Thoracic aorta (tissue), 2 donors: ENCODE measurements around the gene ZNF783. TPM values are rescaled to one million over a fixed set of nuclear protein-coding genes. Genes with fewer than 3 reads are reported as not detected.

Experiments
- ATAC-seq: fragments of 150-250 bp; one replicate; pipeline ENCODE4 v1.8.0; 2017; ENCODE audit warnings: low read depth; ENCODE audit not compliant: insufficient number of reproducible peaks, low FRiP score
- DNase-seq: peaks from one replicate; pipeline ENCODE4 v3.0.0-alpha.2; 2020; ENCODE audit warnings: low spot score
- H3K27ac ChIP-seq, 2 donors: fragments of 200-600 bp; sonication (generic); 1 replicate in 1 of 2; 2 replicates in 1 of 2; pipeline ENCODE4 v1.5.1; 2016; ENCODE audit warnings: mild to moderate bottlenecking in 2 of 2, moderate library complexity in 2 of 2
- H3K27me3 ChIP-seq: fragments of 200-600 bp; sonication (generic); replicated peaks from 2 replicates; pipeline ENCODE4 v1.6.0; 2016; ENCODE audit warnings: mild to moderate bottlenecking; ENCODE audit not compliant: insufficient read depth
- H3K36me3 ChIP-seq: fragments of 200-600 bp; sonication (generic); one replicate; pipeline ENCODE4 v1.5.1; 2016
- H3K4me1 ChIP-seq, 2 donors: fragments of 200-600 bp; sonication (generic); 1 replicate in 1 of 2; 2 replicates in 1 of 2; pipeline versions ENCODE4 v1.5.1 to v1.6.0; 2016; ENCODE audit warnings: low read depth in 2 of 2, mild to moderate bottlenecking in 1 of 2; ENCODE audit not compliant: control insufficient read depth in 1 of 2
- H3K4me3 ChIP-seq: fragments of 200-600 bp; sonication (generic); 2 replicates; pipeline ENCODE4 v1.5.1; 2016; ENCODE audit warnings: mild to moderate bottlenecking
- H3K9me3 ChIP-seq: fragments of 200-600 bp; sonication (generic); 2 replicates; pipeline ENCODE4 v1.5.1; 2016
- total RNA-seq, 2 donors: library from RNA; depleted of rRNA; stranded (reverse); fragments of >200 nt; gene quantifications; one replicate each; pipeline versions ENCODE4 v1.1.0 to v1.2.3, GENCODE V29; 2016
- TF ChIP-seq, protein P1 (sequence below): fragments of 200-600 bp; sonication (generic); IDR thresholded peaks from one replicate; pipeline ENCODE4 v1.5.1; 2019; ENCODE audit warnings: antibody characterized with exemption

ZNF783 gene
- total RNA-seq, 2 donors from 2014 or later: 23.6 to 28.9 TPM

DNA sequence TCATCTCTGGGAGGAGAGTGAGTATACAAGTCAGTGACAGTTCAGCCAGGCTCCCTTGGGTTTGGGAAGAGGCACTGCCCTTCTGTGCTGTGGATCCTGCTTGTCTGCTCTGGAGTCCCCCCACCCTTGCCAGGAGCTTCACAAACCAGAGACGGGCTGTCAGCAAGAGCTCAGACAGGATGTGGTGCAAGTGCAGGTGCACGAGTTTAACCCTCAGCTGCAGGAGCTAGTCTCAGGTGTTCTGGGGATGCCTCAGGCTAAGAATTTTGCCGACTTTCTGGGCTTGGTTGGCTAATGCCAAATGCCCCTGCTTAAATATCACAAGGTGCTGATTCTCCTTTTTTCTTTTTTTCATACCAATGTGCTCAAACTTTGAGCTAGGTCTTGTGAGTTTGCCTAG lies 22.3 kb downstream of the ZNF783 start:
- peaks cover 0 to 14% of the 10 kb centered on the region in 2 donors for H3K4me1 ChIP-seq
- H3K36me3 ChIP-seq: peaks cover 6% of the 10 kb centered on the region
- no peaks in the 10 kb centered on the region for H3K9me3 ChIP-seq
- DNase-seq (no peak), ATAC-seq (no peak)
- TF ChIP-seq, protein P1, sequence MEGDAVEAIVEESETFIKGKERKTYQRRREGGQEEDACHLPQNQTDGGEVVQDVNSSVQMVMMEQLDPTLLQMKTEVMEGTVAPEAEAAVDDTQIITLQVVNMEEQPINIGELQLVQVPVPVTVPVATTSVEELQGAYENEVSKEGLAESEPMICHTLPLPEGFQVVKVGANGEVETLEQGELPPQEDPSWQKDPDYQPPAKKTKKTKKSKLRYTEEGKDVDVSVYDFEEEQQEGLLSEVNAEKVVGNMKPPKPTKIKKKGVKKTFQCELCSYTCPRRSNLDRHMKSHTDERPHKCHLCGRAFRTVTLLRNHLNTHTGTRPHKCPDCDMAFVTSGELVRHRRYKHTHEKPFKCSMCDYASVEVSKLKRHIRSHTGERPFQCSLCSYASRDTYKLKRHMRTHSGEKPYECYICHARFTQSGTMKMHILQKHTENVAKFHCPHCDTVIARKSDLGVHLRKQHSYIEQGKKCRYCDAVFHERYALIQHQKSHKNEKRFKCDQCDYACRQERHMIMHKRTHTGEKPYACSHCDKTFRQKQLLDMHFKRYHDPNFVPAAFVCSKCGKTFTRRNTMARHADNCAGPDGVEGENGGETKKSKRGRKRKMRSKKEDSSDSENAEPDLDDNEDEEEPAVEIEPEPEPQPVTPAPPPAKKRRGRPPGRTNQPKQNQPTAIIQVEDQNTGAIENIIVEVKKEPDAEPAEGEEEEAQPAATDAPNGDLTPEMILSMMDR: no peak
- H3K4me3 ChIP-seq: no peak overlapping the region
- no peaks in the 10 kb centered on the region for H3K27me3 ChIP-seq
- H3K27ac ChIP-seq: no peak overlapping the region

DNA sequence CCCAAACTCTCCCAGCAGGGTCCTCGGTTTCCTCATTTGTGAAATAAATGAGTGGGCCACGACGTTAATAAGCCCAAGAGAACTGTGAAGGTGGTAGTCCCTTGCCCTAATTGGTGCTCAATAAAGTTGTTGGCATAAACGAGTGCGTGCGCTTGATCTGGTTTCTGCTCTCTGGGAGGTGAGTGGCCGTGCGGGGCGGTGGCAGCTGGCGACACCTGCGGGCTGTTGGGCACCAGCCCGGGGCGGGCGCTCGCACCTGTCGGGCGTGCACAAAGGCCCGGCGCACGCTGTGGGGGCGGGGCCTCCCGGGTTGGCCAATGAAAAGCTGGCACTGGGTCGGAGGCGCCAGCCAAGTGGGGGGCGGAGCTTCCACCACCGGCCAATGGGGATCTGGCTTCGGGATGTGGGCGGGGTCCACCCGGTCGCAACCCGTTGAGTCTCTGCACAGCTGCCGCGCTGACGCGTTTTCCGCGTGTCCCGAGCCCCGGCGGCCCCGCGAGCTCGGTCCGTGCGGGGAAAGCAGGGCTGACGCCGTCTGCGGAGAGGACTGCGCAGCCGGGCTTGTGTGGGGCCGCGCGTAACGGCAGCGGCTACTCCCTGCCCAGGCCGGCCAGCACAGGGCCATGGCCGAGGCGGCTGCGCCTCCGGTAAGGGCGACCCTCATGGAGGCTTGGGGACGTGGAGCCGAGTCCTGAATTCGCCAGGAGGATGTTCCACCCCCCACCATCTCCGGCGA lies 23.0 kb downstream of the ZNF783 start:
- TF ChIP-seq, protein P1: no peak
- H3K27ac ChIP-seq: peak overlapping the region in 1 of 2 donors; percentile 7
- H3K27me3 ChIP-seq: no peaks in the 10 kb centered on the region
- peak overlapping the region; percentile 82 for H3K4me3 ChIP-seq
- H3K36me3 ChIP-seq: peaks cover 6% of the 10 kb centered on the region
- ATAC-seq: peak; percentile 87
- H3K9me3 ChIP-seq: no peaks in the 10 kb centered on the region
- DNase-seq: peak; percentile 74
- peaks cover 0 to 14% of the 10 kb centered on the region in 2 donors for H3K4me1 ChIP-seq

DNA sequence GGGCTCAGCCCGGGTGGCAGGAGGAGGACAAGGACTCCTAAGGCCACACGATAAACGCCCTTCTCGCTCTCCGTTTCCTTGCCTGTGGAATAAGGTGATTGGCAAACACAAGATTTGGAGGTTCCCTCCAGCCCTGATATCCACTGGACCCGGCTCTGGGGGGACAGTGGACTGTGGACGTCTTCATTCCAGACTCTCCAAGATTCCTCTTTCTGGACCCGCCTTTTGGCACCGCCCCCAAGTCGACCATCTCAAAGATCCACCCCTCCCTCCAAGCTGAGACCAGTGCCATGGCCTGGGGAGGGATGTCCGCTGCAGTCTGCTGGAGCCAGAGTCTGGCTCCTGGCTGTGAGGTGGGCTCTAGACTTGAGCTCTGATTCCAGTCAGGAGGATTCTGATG lies 23.6 kb downstream of the ZNF783 start:
- Histone ChIP-seq H3K36me3 (peaks cover 6% of the 10 kb centered on the region), H3K9me3 (no peaks in the 10 kb centered on the region), H3K4me1 (peaks cover 0 to 14% of the 10 kb centered on the region in 2 donors), H3K27ac (peak overlapping the region in 1 of 2 donors; percentile 7), H3K4me3 (peak overlapping the region; percentile 82), H3K27me3 (no peaks in the 10 kb centered on the region)
- no peak for ATAC-seq
- TF ChIP-seq, protein P1: no peak
- DNase-seq: no peak

DNA sequence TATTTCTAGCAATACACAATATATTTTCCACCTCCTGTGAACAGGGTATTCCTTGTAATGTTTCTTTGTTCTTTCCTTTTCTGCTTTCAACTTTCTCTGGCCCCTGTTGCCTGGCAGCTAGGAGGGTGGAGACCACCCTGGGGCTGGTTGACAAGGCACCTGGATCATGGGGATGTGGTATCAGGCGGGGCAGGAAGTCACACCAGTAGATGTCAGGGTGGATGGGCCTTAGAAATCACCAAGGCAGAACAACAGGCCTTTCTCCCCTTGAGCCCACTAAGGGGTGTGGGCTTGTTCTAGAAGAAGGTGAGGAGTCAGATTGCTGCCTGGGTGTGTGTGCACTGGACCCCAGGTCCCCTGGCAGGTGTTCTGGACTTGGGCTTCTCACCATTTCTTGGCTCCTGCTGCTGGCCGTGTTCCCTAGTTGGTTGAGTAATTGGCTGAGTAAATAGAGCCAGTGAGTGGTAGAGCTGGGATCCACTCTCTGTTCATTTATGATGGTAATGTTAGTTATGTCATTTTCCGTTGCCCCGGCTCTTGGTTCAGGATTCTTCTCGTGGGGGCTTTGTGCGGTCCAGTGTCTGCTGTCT lies 24.9 kb downstream of the ZNF783 start:
- DNase-seq: no peak
- Histone ChIP-seq H3K4me1 (peaks cover 0 to 14% of the 10 kb centered on the region in 2 donors), H3K4me3 (no peak overlapping the region), H3K27me3 (no peaks in the 10 kb centered on the region), H3K36me3 (peaks cover 5% of the 10 kb centered on the region), H3K27ac (no peak overlapping the region), H3K9me3 (no peaks in the 10 kb centered on the region)
- TF ChIP-seq, protein P1: no peak
- no peak for ATAC-seq

DNA sequence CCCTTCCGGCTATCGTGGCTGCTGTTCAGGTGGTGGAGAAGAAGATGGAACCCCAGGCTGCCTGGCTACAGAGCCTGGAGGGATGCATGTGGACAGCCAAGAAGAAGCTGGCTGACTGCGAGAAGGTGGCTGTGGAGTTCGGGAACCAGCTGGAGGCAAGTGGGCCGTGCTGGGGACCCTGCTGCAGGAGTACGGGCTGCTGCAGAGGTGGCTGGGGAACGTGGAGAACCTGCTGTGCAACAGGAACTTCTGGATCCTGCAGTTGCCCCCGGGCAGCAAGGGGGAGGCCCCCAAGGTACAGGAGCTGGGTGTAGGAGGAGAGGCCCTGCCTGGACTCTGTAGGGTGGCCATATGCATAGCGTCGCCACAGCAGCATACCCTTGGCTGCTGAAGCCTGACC lies 25.6 kb downstream of the ZNF783 start:
- Histone ChIP-seq H3K36me3 (peaks cover 9% of the 10 kb centered on the region), H3K4me3 (no peak overlapping the region), H3K27ac (no peak overlapping the region), H3K27me3 (no peaks in the 10 kb centered on the region), H3K9me3 (no peaks in the 10 kb centered on the region), H3K4me1 (peaks cover 0 to 14% of the 10 kb centered on the region in 2 donors)
- DNase-seq: no peak
- TF ChIP-seq, protein P1: no peak
- no peak for ATAC-seq
